Epithelial cell of prostate (primary cell): ENCODE results near the gene PSPC1.
"Not testable (repeated sequence)": the region's sequence is repeated elsewhere in the genome, so short reads cannot be mapped to it uniquely, and the experiment has no call there.

Experiments
- DNase-seq: peaks from one replicate; pipeline ENCODE4 v3.0.0-alpha.2; 2011; ENCODE audit warnings: low read depth, low spot score
- H3K27ac ChIP-seq: fragments of 450-650 bp; 2 replicates; pipeline ENCODE4 v1.5.1; 2017; ENCODE audit warnings: mild to moderate bottlenecking

PSPC1 gene, protein sequence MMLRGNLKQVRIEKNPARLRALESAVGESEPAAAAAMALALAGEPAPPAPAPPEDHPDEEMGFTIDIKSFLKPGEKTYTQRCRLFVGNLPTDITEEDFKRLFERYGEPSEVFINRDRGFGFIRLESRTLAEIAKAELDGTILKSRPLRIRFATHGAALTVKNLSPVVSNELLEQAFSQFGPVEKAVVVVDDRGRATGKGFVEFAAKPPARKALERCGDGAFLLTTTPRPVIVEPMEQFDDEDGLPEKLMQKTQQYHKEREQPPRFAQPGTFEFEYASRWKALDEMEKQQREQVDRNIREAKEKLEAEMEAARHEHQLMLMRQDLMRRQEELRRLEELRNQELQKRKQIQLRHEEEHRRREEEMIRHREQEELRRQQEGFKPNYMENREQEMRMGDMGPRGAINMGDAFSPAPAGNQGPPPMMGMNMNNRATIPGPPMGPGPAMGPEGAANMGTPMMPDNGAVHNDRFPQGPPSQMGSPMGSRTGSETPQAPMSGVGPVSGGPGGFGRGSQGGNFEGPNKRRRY

DNA sequence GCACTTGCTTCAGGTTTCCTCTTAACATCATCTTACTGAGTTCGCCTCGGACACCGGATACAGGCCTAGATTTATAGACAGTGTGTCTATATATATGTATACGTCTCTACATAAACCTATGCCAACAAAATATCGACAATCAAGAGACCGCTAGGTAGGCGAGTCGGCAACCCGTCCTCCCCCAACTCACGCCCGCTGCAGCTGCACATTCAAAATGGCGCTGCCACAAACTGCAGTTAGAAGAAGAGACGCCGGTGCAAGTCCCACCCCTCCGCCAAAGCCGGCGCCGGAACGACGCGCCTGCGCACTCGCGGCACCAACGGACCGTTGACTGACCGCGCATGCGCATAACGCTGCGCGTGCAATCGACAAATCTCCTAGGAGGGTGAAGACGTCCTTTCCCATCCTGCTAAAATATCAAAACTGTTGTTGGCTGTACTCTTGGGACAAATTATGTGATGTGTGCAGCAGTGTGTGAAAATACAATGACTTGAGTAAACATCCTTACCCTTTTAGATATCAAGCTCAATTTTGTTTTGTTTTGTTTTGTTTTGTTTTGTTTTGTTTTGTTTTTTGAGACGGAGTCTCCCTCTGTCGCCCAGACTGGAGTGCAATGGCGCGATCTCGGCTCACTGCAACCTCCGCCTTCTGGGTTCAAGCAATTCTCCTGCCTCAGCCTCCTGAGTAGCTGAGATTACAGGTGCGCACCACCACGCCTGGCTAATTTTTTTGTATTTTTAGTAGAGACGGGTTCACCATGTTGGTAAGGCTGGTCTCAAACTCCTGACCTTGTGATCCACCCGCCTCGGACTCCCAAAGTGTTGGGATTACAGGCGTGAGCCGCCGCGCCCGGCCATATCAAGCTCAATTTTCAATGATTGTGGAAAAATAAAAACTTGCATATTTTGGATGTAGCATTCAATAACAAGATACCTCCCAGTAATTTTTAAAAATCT lies at the start of gene PSPC1:
TSS of gene PSPC1 (minus strand) at position 219 of the 956 bp plus-strand sequence. CDS start at position 31, 188 bp downstream.
- H3K27ac ChIP-seq = peak within 1 kb of the TSS; percentile 73
- peak; percentile 46 for DNase-seq

DNA sequence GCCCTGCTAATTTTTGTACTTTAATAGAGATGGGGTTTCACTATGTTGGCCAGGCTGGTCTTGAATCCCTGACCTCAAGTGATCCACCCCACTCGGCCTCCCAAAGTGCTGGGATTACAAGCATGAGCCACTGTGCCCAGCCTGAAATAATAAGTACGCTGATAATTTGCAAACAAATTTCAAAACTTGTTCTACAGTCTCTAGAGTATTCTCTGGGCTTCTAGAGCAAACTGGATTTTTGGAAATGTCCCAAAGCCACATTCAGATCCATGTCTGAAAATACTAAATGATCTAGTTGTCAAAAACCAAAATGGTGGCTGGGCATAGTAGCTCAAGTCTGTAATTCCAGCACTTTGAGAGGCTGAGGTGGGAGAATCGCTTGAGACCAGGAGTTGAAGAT lies 39.9 kb upstream of the PSPC1 start:
- no peak overlapping the region for H3K27ac ChIP-seq
- DNase-seq = no peak

DNA sequence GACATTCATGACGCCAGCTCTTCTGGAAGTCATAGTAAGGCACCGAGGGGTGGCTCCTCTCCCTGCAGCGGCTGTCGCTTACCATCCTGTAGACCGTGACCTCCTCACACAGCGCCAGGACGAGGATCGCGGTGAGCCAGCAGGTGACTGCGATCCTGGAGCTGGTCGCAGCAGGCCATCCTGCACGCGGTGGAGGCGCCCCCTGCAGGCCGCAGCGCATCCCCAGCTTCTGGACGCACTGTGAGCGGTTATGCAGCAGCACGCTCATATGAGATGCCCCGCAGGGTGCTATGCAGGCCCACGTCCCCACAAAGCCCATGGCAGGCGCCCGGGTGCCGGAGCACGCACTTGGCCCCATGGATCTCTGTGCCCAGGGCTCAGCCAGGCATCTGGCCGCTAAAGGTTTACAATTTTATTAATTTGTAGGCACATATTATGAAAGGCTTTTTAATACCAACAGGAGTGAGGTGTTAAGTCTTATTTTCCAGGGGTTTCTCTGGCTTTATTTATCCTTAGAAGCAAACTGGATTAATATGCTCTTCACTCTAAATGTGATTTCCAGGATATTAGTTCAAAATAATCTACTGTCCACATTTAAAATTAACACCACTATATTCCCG lies 35.6 kb upstream of the PSPC1 start:
- no peak overlapping the region for H3K27ac ChIP-seq
- no peak for DNase-seq

DNA sequence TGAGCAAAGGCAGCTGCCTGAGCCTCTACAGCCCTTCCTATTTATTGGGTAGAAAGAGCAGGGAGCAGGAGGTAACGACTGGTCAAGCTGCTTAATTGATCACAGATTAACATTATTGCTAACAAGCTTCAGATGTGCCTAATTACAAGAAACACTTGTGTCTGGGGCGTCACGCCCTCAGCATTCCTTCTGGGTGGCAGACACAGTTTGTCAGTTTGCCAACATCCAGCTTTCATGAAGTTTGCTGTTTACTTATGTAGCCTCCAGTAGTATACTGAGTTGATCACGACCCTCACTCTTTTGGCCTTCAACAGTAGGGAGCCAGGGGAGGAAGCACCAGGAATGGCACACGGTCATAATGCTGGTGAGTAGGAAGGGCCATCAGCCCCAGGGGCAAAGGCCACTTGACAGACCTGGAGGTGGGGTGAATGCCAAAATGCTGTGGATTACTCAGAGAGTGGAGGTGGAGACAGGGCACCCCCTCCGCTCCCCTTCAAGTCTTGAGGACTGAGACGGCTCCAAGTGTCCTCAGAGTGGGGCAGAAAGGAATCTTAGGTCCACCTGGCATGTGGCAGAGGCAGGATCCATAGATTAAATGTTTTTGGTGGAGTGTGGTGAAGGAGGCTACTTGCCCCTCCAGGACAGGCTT lies 34.9 kb upstream of the PSPC1 start:
- H3K27ac ChIP-seq = no peak overlapping the region
- DNase-seq = no peak

DNA sequence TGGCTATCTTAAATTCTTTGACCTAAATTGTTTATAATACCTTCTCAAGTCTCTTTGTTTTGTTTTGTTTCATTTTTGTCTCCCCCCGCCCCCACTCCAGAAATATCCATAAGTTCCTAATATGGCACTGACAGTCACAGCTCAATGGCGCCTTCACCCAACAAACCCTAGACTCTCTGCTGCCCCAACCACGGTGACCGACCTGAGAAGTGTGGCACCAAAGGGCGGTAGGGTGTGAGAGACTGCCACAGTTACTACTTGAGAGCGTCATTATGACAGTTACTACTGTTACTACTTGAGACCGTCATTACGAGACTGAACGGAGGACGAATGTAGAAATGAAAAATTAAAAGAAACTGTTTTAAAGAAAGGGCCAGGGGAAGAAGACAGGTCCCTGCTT lies 34.4 kb upstream of the PSPC1 start:
- no peak for DNase-seq

DNA sequence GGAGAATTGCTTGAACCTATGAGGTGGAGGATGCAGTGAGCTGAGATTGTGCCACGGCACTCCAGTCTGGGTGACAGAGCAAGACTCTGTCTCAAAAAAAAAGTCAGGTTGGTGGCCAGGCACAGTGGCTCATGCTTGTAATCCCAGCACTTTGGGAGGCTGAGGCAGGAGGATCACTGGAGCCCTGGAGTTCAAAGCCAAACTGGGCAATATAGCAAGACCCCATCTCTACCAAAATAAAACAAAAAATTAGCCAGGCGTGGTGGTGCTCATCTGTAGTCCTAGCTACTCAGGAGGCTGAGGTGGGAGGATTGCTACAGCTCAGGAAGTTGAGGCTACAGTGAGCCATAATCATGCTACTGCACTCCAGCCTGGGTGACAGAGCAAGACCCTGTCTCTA lies 33.1 kb upstream of the PSPC1 start:
- DNase-seq, H3K27ac ChIP-seq: not testable (repeated sequence)

More for the DNA sequence above, 34.4 kb upstream of the PSPC1 start:
- no peak overlapping the region for H3K27ac ChIP-seq

DNA sequence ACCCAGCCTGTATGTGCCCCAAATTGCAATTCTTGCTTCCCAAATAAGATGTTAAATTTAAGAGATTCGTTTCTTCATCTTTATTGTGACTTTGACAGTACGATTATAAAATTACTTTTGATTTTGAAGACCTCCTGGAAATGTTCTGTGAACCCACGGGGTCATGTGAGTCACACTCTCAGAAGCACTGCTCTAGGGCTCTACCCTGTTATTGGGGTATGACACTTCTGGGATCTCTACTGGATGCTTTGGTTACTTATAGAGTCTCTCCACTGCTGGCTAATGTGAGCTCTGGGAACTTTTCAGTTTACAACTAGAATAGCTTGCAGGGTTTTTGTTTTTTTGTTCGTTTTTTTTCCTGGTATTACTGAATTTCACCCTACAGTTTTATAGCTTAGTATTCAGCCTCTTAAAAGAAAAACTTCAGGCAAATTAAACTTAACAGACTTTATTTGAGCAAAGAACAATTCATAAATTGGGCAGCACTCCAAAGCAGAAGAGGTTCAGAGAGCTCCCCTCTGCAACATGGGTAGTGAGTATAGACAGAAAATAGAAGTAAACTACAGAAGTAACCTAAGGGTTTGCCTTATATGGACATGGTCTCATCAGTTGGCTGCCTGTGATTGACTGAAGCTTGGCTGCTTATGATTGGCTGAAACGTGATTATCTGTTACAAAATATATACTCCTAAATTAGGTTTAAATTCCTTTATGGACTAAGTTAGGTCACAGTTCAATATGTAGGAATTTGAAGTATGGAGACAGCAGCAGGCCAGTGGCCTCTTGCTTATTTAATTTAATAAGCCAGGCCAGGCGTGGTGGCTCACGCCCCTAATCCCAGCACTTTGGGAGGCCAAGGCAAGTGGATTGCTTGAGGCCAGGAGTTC lies 28.5 kb upstream of the PSPC1 start:
- H3K27ac ChIP-seq = no peak overlapping the region
- no peak for DNase-seq

DNA sequence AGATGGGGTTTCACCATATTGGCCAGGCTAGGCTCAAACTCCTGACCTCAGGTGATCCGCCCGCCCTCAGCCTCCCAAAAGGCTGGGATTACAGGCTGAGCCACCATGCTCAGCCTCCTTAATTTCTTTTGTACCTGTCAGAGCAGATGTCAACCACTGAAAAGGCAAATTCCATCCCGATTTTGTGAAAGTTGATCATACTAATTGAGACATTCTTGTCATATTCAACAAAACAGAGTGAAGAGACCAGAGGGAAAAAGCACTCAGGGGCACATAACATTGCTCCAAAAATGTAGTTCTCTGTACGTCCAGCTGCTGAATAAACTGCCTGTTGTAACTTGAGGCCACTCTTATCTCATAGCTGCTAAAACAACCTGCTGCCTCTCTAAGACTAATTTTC lies 27.4 kb upstream of the PSPC1 start:
- DNase-seq = no peak
- no peak overlapping the region for H3K27ac ChIP-seq

DNA sequence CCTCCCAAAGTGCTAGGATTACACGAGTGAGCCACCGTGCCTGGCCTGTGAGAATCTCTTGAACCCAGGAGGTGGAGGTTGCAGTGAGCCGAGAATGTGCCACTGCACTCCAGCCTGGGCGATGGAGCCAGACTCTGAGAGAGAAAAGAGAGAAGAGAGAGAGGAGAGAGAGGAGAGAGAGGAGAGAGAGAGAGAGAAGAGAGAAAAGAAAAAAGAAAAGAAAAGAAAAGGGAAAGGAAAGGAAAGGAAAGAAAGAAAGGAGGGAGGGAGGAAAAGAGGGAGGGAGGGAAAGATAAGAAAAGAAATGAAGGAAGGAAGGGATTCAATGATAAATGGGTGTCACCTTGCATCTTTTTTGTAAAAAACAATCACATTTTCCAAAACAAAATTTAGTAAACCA lies 23.0 kb upstream of the PSPC1 start:
- no peak overlapping the region for H3K27ac ChIP-seq
- DNase-seq = no peak

DNA sequence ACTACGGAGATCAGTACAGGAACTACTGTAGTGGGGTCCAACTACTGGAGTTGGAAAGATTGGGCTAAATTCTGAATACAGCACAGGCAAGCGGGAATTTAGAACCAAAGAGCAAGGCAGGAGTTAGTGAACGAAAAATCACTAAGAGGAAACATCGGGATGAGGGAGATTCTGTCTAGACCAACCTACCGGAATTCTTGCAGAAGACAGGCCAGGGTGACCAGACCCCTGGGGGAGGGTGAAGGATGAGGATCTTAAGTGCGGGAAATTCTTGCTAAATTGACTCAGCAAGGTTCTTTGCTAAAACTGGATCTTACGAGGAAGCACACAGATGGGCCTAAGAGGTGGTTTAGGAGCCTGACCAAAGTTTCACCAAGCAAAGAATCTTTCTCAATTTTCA lies 13.2 kb upstream of the PSPC1 start:
- no peak for DNase-seq
- H3K27ac ChIP-seq = peak overlapping the region; percentile 93

DNA sequence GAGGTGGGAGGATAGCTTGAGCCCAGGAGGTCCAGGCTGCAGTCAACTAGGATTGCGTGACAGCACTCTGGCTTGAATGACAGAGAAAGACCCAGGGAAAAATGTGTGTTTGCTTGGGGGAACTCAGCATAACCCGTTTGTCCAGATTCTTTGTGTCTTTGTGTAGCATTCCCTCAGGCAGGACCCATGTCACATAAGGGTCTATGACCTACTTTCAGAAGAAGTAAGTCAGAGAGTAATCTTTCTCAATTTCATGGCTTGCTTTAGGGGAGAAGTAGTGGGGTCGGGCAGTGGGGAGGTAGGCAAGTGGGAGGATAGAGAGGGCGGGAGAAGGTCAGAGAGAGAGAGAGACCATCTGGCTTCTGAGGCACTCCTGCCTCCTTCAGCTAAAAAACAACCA lies 11.9 kb upstream of the PSPC1 start:
- peak; percentile 56 for DNase-seq

DNA sequence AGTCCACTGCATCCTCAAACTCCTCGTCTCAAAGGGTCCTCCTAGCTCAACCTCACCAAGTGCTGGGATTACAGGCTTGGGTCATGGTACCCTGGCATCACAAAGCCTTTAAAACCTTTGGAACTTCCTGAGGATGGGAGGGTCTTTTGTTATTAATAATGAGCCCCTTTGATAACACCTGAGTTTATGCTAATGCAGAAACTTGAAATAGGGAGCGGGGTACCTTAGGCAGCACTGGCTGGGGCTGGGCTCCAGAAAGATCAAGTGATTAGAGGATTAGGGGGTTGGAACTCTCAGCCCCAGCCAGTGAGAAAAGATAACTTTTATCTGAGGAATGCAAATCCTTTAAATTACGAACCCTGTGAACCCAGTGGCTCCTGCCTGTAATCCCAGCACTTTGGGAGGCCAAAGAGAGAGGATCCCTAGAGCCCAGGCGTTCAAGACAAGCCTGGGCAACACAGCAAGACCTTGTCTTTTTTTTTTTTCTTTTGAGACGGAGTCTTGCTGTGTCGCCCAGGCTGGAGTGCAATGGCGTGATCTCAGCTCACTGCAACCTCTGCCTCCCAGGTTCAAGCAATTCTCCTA lies 9.3 kb upstream of the PSPC1 start:
- no peak for DNase-seq
- no peak overlapping the region for H3K27ac ChIP-seq

More for the DNA sequence above, 11.9 kb upstream of the PSPC1 start:
- H3K27ac ChIP-seq = peak overlapping the region; percentile 93

DNA sequence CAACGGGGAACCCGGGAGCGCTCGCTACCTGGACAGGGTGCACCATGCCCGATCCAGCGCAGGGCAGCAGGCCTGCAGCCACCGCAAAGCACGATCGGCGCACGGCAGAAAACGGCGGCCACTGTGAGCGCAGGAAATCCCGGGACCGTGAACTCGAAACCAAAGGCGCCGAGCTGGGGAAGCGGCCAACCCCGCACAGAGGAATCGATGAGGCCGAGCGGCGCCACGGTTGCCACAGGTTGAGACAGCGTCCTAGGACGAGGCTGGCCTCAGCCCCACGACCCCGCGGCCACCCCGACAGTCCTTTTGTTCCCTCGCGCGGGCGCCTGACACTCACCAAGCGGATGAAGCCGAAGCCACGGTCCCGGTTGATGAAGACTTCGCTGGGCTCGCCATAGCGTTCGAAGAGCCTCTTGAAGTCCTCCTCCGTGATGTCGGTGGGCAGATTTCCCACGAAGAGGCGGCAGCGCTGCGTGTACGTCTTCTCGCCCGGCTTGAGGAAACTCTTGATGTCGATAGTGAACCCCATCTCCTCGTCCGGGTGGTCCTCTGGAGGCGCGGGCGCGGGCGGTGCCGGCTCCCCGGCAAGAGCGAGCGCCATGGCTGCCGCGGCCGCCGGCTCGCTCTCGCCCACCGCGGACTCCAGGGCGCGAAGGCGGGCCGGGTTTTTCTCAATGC lies 557 bp downstream of the PSPC1 start:
- no peak for DNase-seq
- peak overlapping the region; percentile 73 for H3K27ac ChIP-seq

DNA sequence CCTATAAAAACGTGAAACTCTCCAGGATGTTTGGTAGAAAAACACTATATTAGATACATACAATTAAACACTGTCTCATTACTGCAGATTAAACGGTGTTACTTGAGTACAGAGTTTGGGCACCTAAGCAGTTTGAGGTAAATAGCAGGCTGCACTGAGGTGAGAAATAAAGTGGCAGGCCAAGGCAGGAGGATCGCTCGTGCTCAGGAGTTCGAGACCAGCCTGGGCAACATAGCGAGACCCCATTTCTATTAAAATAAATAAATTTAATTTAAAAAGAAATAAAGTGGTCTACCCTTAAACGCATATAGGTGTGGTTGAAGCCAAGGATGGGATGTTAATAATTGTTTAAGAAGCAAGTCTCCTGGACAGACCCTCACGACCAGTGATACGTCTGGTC lies 1.2 kb downstream of the PSPC1 start:
- no peak for DNase-seq
- peak overlapping the region; percentile 73 for H3K27ac ChIP-seq

DNA sequence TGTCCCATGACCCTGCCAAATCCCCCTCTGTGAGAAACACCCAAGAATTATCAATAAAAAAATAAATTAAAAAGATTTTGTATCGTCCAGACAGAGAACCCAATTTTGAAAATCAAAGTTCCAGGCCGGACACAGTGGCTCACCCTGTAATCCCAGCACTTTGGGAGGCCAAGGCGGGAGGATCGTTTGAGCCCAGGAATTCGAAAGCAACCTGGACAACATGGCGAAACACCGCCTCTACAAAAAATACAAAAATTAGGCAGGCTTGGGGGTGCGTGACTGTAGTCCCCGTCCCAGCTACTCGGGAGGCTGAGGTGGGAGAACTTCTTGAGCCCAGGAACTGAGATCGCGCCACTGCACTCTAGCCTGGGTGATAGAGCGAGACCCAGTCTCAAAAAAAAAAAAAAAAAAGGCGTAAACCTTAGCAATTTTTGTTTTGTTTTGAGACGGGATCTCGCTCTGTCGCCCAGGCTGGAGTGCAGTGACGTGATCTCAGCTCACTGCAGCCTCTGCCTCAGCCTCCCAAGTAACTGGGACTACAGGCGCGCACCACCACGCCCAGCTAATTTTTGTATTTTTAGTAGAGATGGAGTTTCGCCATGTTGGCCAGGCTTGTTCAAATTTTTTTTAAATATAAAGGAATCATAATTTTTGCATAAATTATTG lies 1.9 kb downstream of the PSPC1 start:
- H3K27ac ChIP-seq, DNase-seq: not testable (repeated sequence)

DNA sequence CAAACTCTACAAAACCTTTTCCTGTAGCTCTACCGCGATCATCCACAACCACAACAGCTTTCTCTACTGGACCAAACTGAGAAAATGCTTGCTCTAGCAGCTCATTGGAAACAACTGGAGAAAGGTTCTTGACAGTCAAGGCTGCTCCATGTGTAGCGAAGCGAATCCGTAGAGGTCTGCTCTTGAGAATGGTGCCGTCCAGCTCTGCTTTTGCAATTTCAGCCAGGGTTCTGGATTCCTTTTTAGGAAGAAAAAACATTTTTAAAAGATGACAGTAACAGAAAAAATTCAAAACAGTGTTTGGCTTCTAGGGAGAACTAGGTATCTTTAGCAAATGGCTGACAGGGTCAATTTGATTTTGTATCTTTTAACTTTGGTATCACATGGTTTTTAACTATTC lies 10.4 kb downstream of the PSPC1 start:
- H3K27ac ChIP-seq = no peak overlapping the region
- no peak for DNase-seq

DNA sequence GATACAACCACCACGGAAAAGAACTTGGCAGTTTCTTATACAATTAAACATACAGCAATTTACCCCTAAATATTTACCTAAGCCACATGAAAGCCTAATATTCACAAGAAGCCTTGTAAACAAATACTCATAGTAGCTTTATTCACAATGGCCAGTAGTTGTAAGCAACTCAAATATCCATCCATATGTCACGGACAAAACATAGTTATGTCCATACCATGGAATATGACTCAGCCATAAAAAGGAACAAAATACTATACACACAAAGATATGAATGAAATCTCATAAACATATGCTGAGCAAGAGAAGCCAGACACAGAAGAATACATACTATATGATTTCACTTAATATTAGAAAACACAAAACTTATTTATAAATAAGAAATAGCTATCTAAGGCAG lies 12.9 kb downstream of the PSPC1 start:
- H3K27ac ChIP-seq = no peak overlapping the region
- no peak for DNase-seq

DNA sequence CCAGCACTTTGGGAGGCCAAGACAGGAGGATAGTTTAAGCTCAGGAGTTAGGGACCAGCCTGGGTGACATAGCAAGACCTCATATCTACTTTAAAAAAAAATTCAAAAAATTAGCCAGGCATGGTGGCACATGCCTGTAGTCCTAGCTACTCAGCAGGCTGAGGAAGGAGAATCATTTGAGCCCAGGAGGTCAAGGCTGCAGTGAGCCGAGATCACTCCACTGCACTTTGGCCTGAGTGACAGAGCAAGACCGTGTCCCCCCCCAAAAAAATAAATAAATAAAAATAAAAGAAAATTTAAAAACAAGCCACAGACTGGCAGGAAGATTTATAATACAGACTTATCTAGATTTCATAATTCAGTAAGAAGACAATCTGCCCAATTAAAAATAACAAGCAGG lies 14.8 kb downstream of the PSPC1 start:
- DNase-seq = no peak
- no peak overlapping the region for H3K27ac ChIP-seq
